ENCODE results near the gene IL17RC.

IL17RC gene

DNA sequence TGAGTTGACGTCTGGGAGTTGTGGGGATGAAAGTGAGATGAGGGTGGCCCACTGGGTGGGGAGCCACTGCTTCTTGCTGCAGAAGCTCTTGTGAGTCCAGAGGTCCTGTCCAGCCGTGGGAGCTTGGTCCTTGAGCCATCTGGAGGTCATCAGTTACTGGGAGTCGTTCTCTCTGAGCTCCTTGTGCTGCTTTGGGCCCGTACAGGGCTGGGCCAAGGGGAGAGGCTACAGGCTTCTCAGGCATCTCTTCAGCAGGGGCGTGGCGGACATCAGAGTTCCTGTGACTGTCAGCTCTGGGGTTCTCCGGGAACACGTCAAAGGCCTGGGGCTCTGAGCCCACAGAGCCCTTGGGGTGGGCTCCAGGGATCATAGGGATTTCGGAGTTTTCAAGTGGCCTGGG lies 32.7 kb downstream of the IL17RC start:
- no peak for DNase-seq (ENCODE audit: low spot score)
- TF ChIP-seq, protein P1, sequence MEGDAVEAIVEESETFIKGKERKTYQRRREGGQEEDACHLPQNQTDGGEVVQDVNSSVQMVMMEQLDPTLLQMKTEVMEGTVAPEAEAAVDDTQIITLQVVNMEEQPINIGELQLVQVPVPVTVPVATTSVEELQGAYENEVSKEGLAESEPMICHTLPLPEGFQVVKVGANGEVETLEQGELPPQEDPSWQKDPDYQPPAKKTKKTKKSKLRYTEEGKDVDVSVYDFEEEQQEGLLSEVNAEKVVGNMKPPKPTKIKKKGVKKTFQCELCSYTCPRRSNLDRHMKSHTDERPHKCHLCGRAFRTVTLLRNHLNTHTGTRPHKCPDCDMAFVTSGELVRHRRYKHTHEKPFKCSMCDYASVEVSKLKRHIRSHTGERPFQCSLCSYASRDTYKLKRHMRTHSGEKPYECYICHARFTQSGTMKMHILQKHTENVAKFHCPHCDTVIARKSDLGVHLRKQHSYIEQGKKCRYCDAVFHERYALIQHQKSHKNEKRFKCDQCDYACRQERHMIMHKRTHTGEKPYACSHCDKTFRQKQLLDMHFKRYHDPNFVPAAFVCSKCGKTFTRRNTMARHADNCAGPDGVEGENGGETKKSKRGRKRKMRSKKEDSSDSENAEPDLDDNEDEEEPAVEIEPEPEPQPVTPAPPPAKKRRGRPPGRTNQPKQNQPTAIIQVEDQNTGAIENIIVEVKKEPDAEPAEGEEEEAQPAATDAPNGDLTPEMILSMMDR (conservative IDR thresholded peaks at IDR 0.05; ENCODE audit: low read depth): no peak
- peak overlapping the region; percentile 18 for H3K27ac ChIP-seq
- ChIA-PET POLR2A (ENCODE audit: low non-redundant PET) (no interaction called here), CTCF (no interaction called here)

DNA sequence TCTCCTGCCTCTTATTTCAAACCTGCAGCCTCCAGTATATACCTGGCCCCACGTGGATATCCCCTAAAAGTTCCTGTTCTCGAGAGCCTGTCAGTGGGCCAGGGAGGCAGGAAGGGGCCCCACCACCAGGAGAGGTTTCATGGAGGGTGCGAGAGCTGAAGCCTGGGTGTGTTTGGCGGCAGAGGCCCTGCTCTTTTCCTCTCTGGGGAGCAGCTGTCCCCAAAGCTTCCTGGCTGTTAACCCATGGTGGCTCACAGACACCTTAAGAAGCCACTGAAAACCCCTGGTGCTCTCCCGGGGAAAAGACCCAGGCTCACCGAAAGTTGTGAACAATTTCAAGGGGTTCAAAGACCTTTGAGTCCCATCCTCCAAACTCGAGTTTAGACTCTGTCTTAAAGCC lies 34.2 kb downstream of the IL17RC start:
- TF ChIP-seq, protein P1 (conservative IDR thresholded peaks at IDR 0.05; ENCODE audit: low read depth): no peak
- peak overlapping the region; percentile 42 for H3K27ac ChIP-seq
- ChIA-PET POLR2A (ENCODE audit: low non-redundant PET) (interaction anchor here (1.0 kb wide), 1 partner anchor 20 kb away, joined by 3 read pairs; no protein-coding TSS in a partner anchor), CTCF (no interaction called here)
- no peak for DNase-seq (ENCODE audit: low spot score)

DNA sequence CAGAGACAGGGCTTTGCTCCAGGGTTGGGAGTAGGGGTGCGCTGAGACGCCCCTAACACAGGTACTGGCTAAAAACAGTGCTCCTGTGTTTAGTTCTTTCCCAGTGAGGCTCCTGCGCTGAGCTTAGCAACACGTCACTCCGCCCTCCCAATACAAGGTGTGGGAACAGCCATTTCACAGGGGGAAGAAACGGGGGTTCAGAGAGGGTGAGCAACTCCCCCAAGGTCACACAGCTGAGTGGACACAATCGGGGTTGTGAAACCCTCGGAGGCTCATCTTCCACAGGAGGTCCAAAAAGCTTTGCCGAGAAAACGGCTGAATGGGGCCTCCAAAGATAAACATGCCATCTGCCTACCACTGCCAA lies 34.7 kb downstream of the IL17RC start:
- ChIA-PET POLR2A (ENCODE audit: low non-redundant PET) (interaction anchor here (1.0 kb wide), 1 partner anchor 20 kb away, joined by 3 read pairs; no protein-coding TSS in a partner anchor), CTCF (no interaction called here)
- no peak for DNase-seq (ENCODE audit: low spot score)
- TF ChIP-seq, protein P1 (conservative IDR thresholded peaks at IDR 0.05; ENCODE audit: low read depth): no peak
- H3K27ac ChIP-seq: peak overlapping the region; percentile 42

DNA sequence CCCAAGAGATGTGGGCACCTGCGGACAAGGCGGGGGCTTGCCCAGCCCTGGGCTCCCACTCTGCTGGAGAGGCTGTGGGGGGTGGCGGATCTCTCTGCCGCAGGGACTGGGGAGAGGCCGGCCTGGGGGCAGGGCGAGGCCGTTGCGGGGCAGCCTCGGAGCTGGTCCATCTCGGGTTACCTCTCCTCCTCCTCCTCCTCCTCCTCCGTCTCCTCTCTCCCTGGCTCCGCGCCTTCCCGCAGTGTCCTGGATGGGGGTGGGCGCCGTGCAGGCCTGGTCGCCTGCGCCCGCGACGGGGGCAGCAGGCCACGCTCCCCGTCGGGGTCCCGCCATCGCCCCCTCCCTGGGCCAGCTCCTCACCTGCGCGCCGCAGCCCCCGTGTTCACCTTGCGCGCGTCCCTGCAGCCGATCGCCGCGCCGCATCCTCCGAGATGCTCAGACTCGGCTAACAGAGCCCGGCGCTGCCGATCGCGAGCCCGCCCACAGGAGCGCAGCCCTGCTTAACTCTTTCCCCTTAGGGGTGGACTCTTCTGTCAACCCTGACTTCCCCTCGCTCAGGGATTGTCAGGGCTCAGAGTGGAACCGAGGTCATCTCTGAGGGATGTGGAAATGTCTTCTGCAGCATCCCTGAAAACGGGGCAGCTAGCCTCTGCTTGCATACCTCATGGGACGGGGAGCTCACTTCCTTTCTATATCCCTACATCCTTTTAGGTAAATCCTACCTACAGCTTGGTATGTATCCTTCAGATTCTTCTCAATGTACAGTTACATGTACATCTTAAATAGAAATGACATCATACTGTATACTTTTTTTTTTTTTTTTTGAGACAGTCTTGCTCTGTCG lies 35.3 kb downstream of the IL17RC start, which contains the start of gene PRRT3:
Gene PRRT3 (minus strand): TSS at position 447 of the 844 bp plus-strand sequence. CDS start 2,293 bp downstream, outside the sequence.
- CTCF ChIA-PET: interaction anchor here (0.6 kb wide), 1 partner anchor 811 kb away, joined by 4 read pairs; no protein-coding TSS in a partner anchor
- TF ChIP-seq, protein P1 (conservative IDR thresholded peaks at IDR 0.05; ENCODE audit: low read depth): no peak
- peak; percentile 39 for DNase-seq (ENCODE audit: low spot score)
- H3K27ac ChIP-seq: peak within 1 kb of the TSS; percentile 42
- POLR2A ChIA-PET (ENCODE audit: low non-redundant PET): no interaction called here

DNA sequence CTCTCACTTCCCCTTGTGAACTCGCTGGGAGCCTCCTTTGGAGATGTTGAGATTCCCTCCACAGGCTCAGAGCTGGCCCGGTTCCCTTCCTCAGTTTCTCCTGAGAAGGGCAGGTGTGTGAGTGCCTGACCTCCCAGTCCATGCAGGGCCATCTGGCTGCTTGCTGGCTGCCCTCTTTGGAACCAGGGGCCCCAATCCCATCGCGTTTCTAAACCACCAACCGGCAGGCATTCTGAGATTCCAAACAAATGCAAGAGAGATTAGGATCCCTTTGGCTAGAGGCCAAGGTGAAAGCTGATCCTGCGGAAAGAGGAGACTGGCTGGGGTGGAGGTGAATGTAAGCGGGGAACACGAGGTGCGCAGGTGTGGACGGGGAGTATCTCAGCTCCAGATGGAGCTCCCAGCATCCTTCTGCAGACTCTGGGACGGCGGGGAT lies 38.2 kb downstream of the IL17RC start:
- DNase-seq (ENCODE audit: low spot score): peak; percentile 18
- POLR2A ChIA-PET (ENCODE audit: low non-redundant PET): no interaction called here
- TF ChIP-seq, protein P1 (conservative IDR thresholded peaks at IDR 0.05; ENCODE audit: low read depth): no peak
- CTCF ChIA-PET: interaction anchor here (1.2 kb wide), 1 partner anchor 9 kb away, joined by 4 read pairs; no protein-coding TSS in a partner anchor
- peak overlapping the region; percentile 53 for H3K27ac ChIP-seq

DNA sequence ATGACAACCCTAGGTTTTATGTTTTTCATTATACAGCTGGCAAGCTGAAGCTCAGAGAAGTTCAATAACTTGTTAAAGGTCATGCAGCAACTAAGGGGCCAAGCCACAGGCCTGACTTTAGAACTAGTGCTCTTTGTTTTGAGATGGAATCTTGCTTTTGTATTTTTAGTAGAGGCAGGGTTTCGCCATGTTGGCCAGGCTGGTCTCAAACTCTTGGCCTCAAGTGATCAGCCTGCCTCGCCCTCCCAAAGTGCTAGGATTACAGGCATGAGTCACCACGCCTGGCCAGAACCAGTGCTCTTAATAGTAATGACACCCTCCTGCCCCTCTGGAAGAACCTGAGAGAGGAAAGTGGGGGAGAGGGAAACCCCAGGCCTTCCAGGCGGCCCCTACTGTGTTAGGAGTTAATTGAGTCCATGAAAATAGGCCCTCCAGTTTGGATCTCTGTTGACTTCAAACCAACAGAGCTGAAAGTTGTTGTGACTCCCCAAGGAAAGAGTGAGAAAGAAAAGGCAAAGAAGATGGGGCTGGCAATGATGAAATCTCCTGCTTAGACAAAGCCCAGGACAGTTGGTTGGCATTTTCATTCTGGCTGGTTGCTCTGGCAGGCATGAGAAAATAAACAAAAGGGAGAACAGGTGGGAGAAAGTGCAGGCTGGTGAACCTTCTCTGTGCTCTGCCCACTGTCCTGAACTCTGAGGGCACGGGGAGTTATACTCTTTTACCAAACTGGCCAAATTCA lies 38.9 kb downstream of the IL17RC start:
- POLR2A ChIA-PET (ENCODE audit: low non-redundant PET): no interaction called here

More for the DNA sequence above, 38.9 kb downstream of the IL17RC start:
- TF ChIP-seq, protein P1 (conservative IDR thresholded peaks at IDR 0.05; ENCODE audit: low read depth): no peak
- DNase-seq (ENCODE audit: low spot score): no peak
- CTCF ChIA-PET: interaction anchor here (0.6 kb wide), 1 partner anchor 13 kb away, joined by 6 read pairs; no protein-coding TSS in a partner anchor
- H3K27ac ChIP-seq: peak overlapping the region; percentile 53
